ENCODE measurements around the gene CHST13. TPM values are rescaled to one million over a fixed set of nuclear protein-coding genes. Genes with fewer than 3 reads are reported as not detected.
"Not testable (repeated sequence)": the region's sequence is repeated elsewhere in the genome, so short reads cannot be mapped to it uniquely, and the experiment has no call there.

Gene CHST13
- polyA plus RNA-seq, 3 donors: 16.6 to 41.8 (median 39.2) TPM

DNA sequence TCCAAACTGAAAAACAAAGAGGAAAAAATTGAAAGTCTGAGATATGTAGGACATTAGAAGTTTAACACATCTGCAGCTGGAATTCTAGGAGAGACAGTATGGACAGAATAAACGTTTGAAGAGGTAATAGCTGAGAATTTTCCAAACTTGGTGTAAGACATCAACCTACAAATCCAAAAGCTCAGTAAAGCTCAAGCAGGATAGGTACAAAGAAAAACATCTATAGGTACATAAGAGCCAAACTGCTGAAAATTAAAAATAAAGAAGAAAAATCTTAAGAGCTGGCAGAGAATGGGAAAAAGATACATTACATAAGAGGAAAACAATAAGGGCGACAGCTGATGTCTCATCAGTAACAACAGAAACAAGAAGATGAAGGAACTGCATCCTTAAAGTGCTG, 57.6 kb downstream of the CHST13 start:
- TF ChIP-seq, protein P1, sequence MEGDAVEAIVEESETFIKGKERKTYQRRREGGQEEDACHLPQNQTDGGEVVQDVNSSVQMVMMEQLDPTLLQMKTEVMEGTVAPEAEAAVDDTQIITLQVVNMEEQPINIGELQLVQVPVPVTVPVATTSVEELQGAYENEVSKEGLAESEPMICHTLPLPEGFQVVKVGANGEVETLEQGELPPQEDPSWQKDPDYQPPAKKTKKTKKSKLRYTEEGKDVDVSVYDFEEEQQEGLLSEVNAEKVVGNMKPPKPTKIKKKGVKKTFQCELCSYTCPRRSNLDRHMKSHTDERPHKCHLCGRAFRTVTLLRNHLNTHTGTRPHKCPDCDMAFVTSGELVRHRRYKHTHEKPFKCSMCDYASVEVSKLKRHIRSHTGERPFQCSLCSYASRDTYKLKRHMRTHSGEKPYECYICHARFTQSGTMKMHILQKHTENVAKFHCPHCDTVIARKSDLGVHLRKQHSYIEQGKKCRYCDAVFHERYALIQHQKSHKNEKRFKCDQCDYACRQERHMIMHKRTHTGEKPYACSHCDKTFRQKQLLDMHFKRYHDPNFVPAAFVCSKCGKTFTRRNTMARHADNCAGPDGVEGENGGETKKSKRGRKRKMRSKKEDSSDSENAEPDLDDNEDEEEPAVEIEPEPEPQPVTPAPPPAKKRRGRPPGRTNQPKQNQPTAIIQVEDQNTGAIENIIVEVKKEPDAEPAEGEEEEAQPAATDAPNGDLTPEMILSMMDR (IDR thresholded peaks at IDR 0.05): no peak
- Mint-ChIP-seq H3K27me3 (ENCODE audit: low read depth in 3 of 3) (peaks cover 0 to 4% (median 0%) of the 10 kb centered on the region in 3 donors), H3K36me3 (no peaks in the 10 kb centered on the region), H3K4me3 (no peak overlapping the region), H3K4me1 (no peaks in the 10 kb centered on the region), H3K27ac (no peak overlapping the region), H3K9me3 (peaks cover 0 to 3% (median 0%) of the 10 kb centered on the region in 7 donors)
- Histone ChIP-seq H3K4me2 (replicated peaks; ENCODE audit: extremely low read depth, low read length, poor library complexity, severe bottlenecking) (no peak overlapping the region), H3K27me3 (ENCODE audit: control insufficient read depth in 2 of 2, insufficient read depth in 2 of 2, low read length in 2 of 2) (no peaks in the 10 kb centered on the region), H3K79me2 (ENCODE audit: insufficient read depth, low read length) (no peaks in the 10 kb centered on the region), H3K9ac (ENCODE audit: insufficient read depth, low read length, poor library complexity, severe bottlenecking) (no peak overlapping the region), H3K36me3 (replicated peaks in 1 of 2; ENCODE audit: control insufficient read depth in 1 of 2, insufficient read depth in 2 of 2, low read length in 2 of 2) (no peaks in the 10 kb centered on the region), H4K20me1 (ENCODE audit: insufficient read depth, low read length) (no peaks in the 10 kb centered on the region), H2AFZ (ENCODE audit: insufficient read depth, low read depth, low read length, poor library complexity, severe bottlenecking) (no peak overlapping the region), H3K4me3 (replicated peaks in 1 of 3; ENCODE audit: low read depth in 2 of 3, low read length in 3 of 3) (no peak overlapping the region), H3K27ac (ENCODE audit: low read depth in 1 of 2, low read length in 2 of 2) (no peak overlapping the region), H3K4me1 (ENCODE audit: control insufficient read depth in 1 of 2, insufficient read depth in 2 of 2, low read length in 2 of 2) (no peaks in the 10 kb centered on the region), H3K9me3 (replicated peaks in 1 of 2; ENCODE audit: control insufficient read depth in 1 of 2, insufficient read depth in 1 of 2, low read length in 2 of 2) (no peaks in the 10 kb centered on the region)
- no peak for DNase-seq
- intact Hi-C loops (cut with micrococcal nuclease): no loop called here
- no CpG with 5 or more reads among the region's 2 CpGs for WGBS (ENCODE audit: insufficient coverage)

DNA sequence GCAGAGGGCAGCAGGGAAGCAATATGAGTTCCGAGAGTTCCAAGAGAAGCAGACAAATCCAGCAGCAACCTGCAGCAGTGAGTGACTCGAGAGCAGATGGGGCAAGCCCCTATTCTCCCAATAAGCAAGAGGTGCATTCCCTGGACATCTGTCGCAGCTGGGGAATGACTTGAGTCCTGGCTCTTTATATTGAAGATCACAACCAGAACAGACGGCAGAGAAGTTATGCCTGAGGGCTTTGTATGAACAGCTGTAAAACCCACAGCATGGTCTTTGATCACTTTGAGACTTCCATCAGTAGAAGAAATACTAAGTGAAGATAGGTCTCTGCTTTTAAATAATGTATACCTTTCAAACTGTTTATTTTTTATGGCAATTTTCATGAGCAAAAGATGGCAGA, 58.4 kb downstream of the CHST13 start:
- H3K27ac ChIP-seq (ENCODE audit: low read depth in 1 of 2, low read length in 2 of 2): no peak overlapping the region
- Mint-ChIP-seq H3K4me3 (no peak overlapping the region), H3K4me1 (no peaks in the 10 kb centered on the region), H3K27me3 (ENCODE audit: low read depth in 3 of 3) (peaks cover 0 to 4% (median 0%) of the 10 kb centered on the region in 3 donors), H3K36me3 (no peaks in the 10 kb centered on the region), H3K9me3 (peaks cover 0 to 8% (median 2%) of the 10 kb centered on the region in 7 donors), H3K27ac (no peak overlapping the region)
- no peak overlapping the region for H2AFZ ChIP-seq (ENCODE audit: insufficient read depth, low read depth, low read length, poor library complexity, severe bottlenecking)
- DNase-seq: no peak
- H3K4me1 ChIP-seq (ENCODE audit: control insufficient read depth in 1 of 2, insufficient read depth in 2 of 2, low read length in 2 of 2): no peaks in the 10 kb centered on the region
- H3K36me3 ChIP-seq (replicated peaks in 1 of 2; ENCODE audit: control insufficient read depth in 1 of 2, insufficient read depth in 2 of 2, low read length in 2 of 2): no peaks in the 10 kb centered on the region
- intact Hi-C loops (cut with micrococcal nuclease): no loop called here
- no peak overlapping the region for H3K4me3 ChIP-seq (replicated peaks in 1 of 3; ENCODE audit: low read depth in 2 of 3, low read length in 3 of 3)
- H3K79me2 ChIP-seq (ENCODE audit: insufficient read depth, low read length): no peaks in the 10 kb centered on the region
- no peaks in the 10 kb centered on the region for H3K9me3 ChIP-seq (replicated peaks in 1 of 2; ENCODE audit: control insufficient read depth in 1 of 2, insufficient read depth in 1 of 2, low read length in 2 of 2)
- no peak overlapping the region for H3K4me2 ChIP-seq (replicated peaks; ENCODE audit: extremely low read depth, low read length, poor library complexity, severe bottlenecking)
- no peak overlapping the region for H3K9ac ChIP-seq (ENCODE audit: insufficient read depth, low read length, poor library complexity, severe bottlenecking)
- TF ChIP-seq, protein P1 (IDR thresholded peaks at IDR 0.05): no peak
- WGBS (ENCODE audit: insufficient coverage): no CpG with 5 or more reads among the region's 4 CpGs
- no peaks in the 10 kb centered on the region for H4K20me1 ChIP-seq (ENCODE audit: insufficient read depth, low read length)
- H3K27me3 ChIP-seq (ENCODE audit: control insufficient read depth in 2 of 2, insufficient read depth in 2 of 2, low read length in 2 of 2): no peaks in the 10 kb centered on the region

- H3K9ac ChIP-seq (ENCODE audit: insufficient read depth, low read length, poor library complexity, severe bottlenecking); H3K4me1 Mint-ChIP-seq; H4K20me1 ChIP-seq (ENCODE audit: insufficient read depth, low read length); H3K27me3 ChIP-seq (ENCODE audit: control insufficient read depth in 2 of 2, insufficient read depth in 2 of 2, low read length in 2 of 2); H3K27me3 Mint-ChIP-seq (ENCODE audit: low read depth in 3 of 3); H2AFZ ChIP-seq (ENCODE audit: insufficient read depth, low read depth, low read length, poor library complexity, severe bottlenecking); H3K79me2 ChIP-seq (ENCODE audit: insufficient read depth, low read length); H3K4me2 ChIP-seq (replicated peaks; ENCODE audit: extremely low read depth, low read length, poor library complexity, severe bottlenecking); DNase-seq; H3K4me3 ChIP-seq (replicated peaks in 1 of 3; ENCODE audit: low read depth in 2 of 3, low read length in 3 of 3); intact Hi-C loops (cut with micrococcal nuclease); H3K27ac ChIP-seq (ENCODE audit: low read depth in 1 of 2, low read length in 2 of 2); H3K9me3 ChIP-seq (replicated peaks in 1 of 2; ENCODE audit: control insufficient read depth in 1 of 2, insufficient read depth in 1 of 2, low read length in 2 of 2); H3K4me1 ChIP-seq (ENCODE audit: control insufficient read depth in 1 of 2, insufficient read depth in 2 of 2, low read length in 2 of 2); H3K36me3 ChIP-seq (replicated peaks in 1 of 2; ENCODE audit: control insufficient read depth in 1 of 2, insufficient read depth in 2 of 2, low read length in 2 of 2); H3K27ac Mint-ChIP-seq; H3K4me3 Mint-ChIP-seq; H3K36me3 Mint-ChIP-seq: not testable (repeated sequence)
- 77% methylated on average over 4 of the region's 5 CpGs for WGBS (ENCODE audit: insufficient coverage)
- H3K9me3 Mint-ChIP-seq: peaks cover 9 to 36% (median 21%) of the 10 kb centered on the region in 7 donors
Measured at GRCh38 chr3:126591515-126591914, 67.6 kb downstream of the CHST13 start.

Data from CD14-positive monocyte (primary cell).